ENCODE measurements around the gene DEPDC4. TPM values are rescaled to one million over a fixed set of nuclear protein-coding genes. Genes with fewer than 3 reads are reported as not detected.
"Not testable (repeated sequence)": the region's sequence is repeated elsewhere in the genome, so short reads cannot be mapped to it uniquely, and the experiment has no call there.

The DEPDC4 gene
- total and polyA plus RNA-seq, 10 of the 15 experiments (the other 5 are each of a cell fraction or from before 2014, with no cell fraction given): 1.5 to 4.7 (median 2.2) TPM

DNA sequence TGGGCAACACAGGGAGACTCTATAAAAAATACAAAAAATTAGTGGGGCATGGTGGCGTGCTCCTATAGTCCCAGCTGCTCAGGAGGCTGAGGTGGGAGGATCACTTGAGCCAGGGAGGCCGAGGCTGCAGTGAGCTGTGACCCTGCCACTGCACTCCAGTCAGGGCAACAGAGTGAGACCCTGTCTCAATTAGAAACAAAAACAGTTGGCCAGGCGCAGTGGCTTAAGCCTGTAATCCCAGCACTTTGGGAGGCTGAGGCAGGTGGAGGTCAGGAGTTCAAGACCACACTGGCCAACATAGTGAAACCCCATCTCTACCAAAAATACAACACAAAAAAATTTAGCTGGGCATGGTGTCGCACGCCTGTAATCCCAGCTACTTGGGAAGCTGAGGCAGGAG, 1.8 kb downstream of the DEPDC4 start:
- H2AFZ ChIP-seq (ENCODE audit: control insufficient read depth, low read depth, low read length); ATAC-seq; H3K27me3 ChIP-seq (replicated peaks in 1 of 2; ENCODE audit: control insufficient read depth in 2 of 2, insufficient read depth in 2 of 2, low read length in 1 of 2); H3K4me3 ChIP-seq; H3K27ac ChIP-seq (ENCODE audit: control insufficient read depth, insufficient read depth); H3K4me1 ChIP-seq (ENCODE audit: control insufficient read depth, insufficient read depth, low read length); H4K20me1 ChIP-seq (ENCODE audit: control insufficient read depth, insufficient read depth); H3K9me3 ChIP-seq (replicated peaks; ENCODE audit: control insufficient read depth, insufficient read depth, low read length); FAIRE-seq; H3K36me3 ChIP-seq (ENCODE audit: control insufficient read depth in 2 of 2, insufficient read depth in 2 of 2, low read length in 1 of 2); BruUV-seq (replicated peaks); H3K9ac ChIP-seq (ENCODE audit: control insufficient read depth, insufficient read depth, low read length); DNase-seq (ENCODE audit: low read depth, low spot score); in situ Hi-C loops (cut with MboI); H3K4me2 ChIP-seq (ENCODE audit: control insufficient read depth, insufficient read depth): not testable (repeated sequence)
- CTCF ChIA-PET: interaction anchor here (0.7 to 1.3 kb wide), 2 partner anchors 30 to 140 kb away, joined by 3 read pairs; no protein-coding TSS in a partner anchor
- intact Hi-C loops (cut with micrococcal nuclease; ENCODE audit: unreplicated experiment): loop anchor here (5.0 kb wide), 1 partner anchor 123 kb away; the partner anchor contains the start of gene BLTP3B
- WGBS (ENCODE audit: insufficient coverage, insufficient replicate concordance, low lambda C conversion rate, missing lambda C conversion rate): 98% methylated on average over 5 of the region's 5 CpGs
- RAD21 ChIA-PET (ENCODE audit: unreplicated experiment): interaction anchor here (0.9 kb wide), 1 partner anchor 126 kb away, joined by 3 read pairs; no protein-coding TSS in a partner anchor
- SMC1A ChIA-PET (ENCODE audit: uncharacterized antibody, unreplicated experiment): interaction anchor here (1.5 kb wide), 1 partner anchor 30 kb away, joined by 5 read pairs; no protein-coding TSS in a partner anchor
- POLR2A ChIA-PET: interaction anchor here (2.5 kb wide), 1 partner anchor 13 kb away, joined by 9 read pairs; no protein-coding TSS in a partner anchor
- peaks cover 28% of the 10 kb centered on the region for H3K79me2 ChIP-seq (ENCODE audit: control insufficient read depth, insufficient read depth, low read length)

DNA sequence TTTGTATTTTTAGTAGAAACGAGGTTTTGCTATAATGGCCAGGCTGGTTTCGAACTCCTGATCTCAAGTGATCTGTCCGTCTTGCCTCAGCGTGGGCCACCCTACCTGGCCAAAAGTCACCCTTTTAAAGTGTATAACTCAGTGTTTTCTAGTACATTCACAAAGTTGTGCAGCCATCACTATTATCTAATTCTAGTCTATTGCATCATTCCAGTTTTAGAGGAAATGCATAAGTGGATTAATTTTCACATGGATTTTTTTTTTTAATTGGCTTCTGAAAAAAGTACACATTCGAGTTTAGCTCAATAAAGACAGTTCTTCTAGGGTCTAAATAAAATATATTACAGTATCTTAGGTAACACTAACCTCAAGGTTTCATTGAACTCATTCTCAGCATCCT, 3.7 kb downstream of the DEPDC4 start:
- DNase-seq (ENCODE audit: low read depth, low spot score) (no peak), FAIRE-seq (no peak), ATAC-seq (no peak)
- Histone ChIP-seq H3K79me2 (ENCODE audit: control insufficient read depth, insufficient read depth, low read length) (peaks cover 10% of the 10 kb centered on the region), H3K4me2 (ENCODE audit: control insufficient read depth, insufficient read depth) (no peak overlapping the region), H3K4me3 (no peak overlapping the region), H3K9ac (ENCODE audit: control insufficient read depth, insufficient read depth, low read length) (no peak overlapping the region), H3K27ac (ENCODE audit: control insufficient read depth, insufficient read depth) (no peak overlapping the region), H2AFZ (ENCODE audit: control insufficient read depth, low read depth, low read length) (no peak overlapping the region), H4K20me1 (ENCODE audit: control insufficient read depth, insufficient read depth) (no peaks in the 10 kb centered on the region), H3K9me3 (replicated peaks; ENCODE audit: control insufficient read depth, insufficient read depth, low read length) (no peaks in the 10 kb centered on the region), H3K36me3 (ENCODE audit: control insufficient read depth in 2 of 2, insufficient read depth in 2 of 2, low read length in 1 of 2) (no peaks in the 10 kb centered on the region), H3K27me3 (replicated peaks in 1 of 2; ENCODE audit: control insufficient read depth in 2 of 2, insufficient read depth in 2 of 2, low read length in 1 of 2) (no peaks in the 10 kb centered on the region), H3K4me1 (ENCODE audit: control insufficient read depth, insufficient read depth, low read length) (peaks cover 3% of the 10 kb centered on the region; the same call in 1 of the 2 replicates)
- ChIA-PET POLR2A (interaction anchor here (0.7 kb wide), 1 partner anchor 217 kb away, joined by 3 read pairs; no protein-coding TSS in a partner anchor), CTCF (interaction anchor here (1.8 kb wide), 1 partner anchor 28 kb away, joined by 5 read pairs; no protein-coding TSS in a partner anchor), SMC1A (ENCODE audit: uncharacterized antibody, unreplicated experiment) (no interaction called here), RAD21 (ENCODE audit: unreplicated experiment) (no interaction called here)
- WGBS (ENCODE audit: insufficient coverage, insufficient replicate concordance, low lambda C conversion rate, missing lambda C conversion rate): 71% methylated on average over 5 of the region's 5 CpGs
- intact Hi-C loops (cut with micrococcal nuclease; ENCODE audit: unreplicated experiment) (no loop called here), in situ Hi-C loops (cut with MboI) (no loop called here)
- no TSS peak for BruUV-seq (replicated peaks)
- TF ChIP-seq CREB1 (IDR thresholded peaks at IDR 0.05; ENCODE audit: low read depth) (no peak), SRF (IDR thresholded peaks at IDR 0.05; ENCODE audit: low read depth in 2 of 2, low read length in 2 of 2) (no peak), TAF1 (IDR thresholded peaks at IDR 0.05; ENCODE audit: borderline replicate concordance, low read depth, low read length) (no peak), MTA2 (IDR thresholded peaks at IDR 0.05; ENCODE audit: low read depth) (no peak), JUNB (IDR thresholded peaks at IDR 0.05) (no peak), SMAD5 (IDR thresholded peaks at IDR 0.05; ENCODE audit: low read depth) (no peak)
- TF ChIP-seq, protein P1, sequence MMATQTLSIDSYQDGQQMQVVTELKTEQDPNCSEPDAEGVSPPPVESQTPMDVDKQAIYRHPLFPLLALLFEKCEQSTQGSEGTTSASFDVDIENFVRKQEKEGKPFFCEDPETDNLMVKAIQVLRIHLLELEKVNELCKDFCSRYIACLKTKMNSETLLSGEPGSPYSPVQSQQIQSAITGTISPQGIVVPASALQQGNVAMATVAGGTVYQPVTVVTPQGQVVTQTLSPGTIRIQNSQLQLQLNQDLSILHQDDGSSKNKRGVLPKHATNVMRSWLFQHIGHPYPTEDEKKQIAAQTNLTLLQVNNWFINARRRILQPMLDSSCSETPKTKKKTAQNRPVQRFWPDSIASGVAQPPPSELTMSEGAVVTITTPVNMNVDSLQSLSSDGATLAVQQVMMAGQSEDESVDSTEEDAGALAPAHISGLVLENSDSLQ (IDR thresholded peaks at IDR 0.05): no peak
- TF ChIP-seq, protein P2, sequence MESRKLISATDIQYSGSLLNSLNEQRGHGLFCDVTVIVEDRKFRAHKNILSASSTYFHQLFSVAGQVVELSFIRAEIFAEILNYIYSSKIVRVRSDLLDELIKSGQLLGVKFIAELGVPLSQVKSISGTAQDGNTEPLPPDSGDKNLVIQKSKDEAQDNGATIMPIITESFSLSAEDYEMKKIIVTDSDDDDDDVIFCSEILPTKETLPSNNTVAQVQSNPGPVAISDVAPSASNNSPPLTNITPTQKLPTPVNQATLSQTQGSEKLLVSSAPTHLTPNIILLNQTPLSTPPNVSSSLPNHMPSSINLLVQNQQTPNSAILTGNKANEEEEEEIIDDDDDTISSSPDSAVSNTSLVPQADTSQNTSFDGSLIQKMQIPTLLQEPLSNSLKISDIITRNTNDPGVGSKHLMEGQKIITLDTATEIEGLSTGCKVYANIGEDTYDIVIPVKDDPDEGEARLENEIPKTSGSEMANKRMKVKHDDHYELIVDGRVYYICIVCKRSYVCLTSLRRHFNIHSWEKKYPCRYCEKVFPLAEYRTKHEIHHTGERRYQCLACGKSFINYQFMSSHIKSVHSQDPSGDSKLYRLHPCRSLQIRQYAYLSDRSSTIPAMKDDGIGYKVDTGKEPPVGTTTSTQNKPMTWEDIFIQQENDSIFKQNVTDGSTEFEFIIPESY (IDR thresholded peaks at IDR 0.05): no peak
- TF ChIP-seq, protein P3, sequence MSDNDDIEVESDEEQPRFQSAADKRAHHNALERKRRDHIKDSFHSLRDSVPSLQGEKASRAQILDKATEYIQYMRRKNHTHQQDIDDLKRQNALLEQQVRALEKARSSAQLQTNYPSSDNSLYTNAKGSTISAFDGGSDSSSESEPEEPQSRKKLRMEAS (IDR thresholded peaks at IDR 0.05; ENCODE audit: low read depth, low read length): no peak
- TF ChIP-seq, protein P4, sequence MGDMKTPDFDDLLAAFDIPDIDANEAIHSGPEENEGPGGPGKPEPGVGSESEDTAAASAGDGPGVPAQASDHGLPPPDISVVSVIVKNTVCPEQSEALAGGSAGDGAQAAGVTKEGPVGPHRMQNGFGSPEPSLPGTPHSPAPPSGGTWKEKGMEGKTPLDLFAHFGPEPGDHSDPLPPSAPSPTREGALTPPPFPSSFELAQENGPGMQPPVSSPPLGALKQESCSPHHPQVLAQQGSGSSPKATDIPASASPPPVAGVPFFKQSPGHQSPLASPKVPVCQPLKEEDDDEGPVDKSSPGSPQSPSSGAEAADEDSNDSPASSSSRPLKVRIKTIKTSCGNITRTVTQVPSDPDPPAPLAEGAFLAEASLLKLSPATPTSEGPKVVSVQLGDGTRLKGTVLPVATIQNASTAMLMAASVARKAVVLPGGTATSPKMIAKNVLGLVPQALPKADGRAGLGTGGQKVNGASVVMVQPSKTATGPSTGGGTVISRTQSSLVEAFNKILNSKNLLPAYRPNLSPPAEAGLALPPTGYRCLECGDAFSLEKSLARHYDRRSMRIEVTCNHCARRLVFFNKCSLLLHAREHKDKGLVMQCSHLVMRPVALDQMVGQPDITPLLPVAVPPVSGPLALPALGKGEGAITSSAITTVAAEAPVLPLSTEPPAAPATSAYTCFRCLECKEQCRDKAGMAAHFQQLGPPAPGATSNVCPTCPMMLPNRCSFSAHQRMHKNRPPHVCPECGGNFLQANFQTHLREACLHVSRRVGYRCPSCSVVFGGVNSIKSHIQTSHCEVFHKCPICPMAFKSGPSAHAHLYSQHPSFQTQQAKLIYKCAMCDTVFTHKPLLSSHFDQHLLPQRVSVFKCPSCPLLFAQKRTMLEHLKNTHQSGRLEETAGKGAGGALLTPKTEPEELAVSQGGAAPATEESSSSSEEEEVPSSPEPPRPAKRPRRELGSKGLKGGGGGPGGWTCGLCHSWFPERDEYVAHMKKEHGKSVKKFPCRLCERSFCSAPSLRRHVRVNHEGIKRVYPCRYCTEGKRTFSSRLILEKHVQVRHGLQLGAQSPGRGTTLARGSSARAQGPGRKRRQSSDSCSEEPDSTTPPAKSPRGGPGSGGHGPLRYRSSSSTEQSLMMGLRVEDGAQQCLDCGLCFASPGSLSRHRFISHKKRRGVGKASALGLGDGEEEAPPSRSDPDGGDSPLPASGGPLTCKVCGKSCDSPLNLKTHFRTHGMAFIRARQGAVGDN (IDR thresholded peaks at IDR 0.05): no peak
